T-cell (primary cell): Measurements from ENCODE around the gene USF2. TPM values are rescaled to one million over a fixed set of nuclear protein-coding genes. Genes with fewer than 3 reads are reported as not detected.

ENCODE experiments used
- ATAC-seq, 4 experiments: fragments of 200-7000 bp in 3 of 4; fragments of 150-1000 bp in 1 of 4; cut with Tn5 transposase; replicated peaks in 1 of 4; 1 replicate in 3 of 4; 2 replicates in 1 of 4; pipeline ENCODE4 v1.10.0; 2021; ENCODE audit warnings: moderate library complexity in 3 of 4, mild to moderate bottlenecking in 2 of 4, moderate number of reproducible peaks in 1 of 4
- CTCF ChIA-PET, 2 donors: fragments of 300-600 bp; sonication (Branson Sonifier 250); formaldehyde crosslinking; loops; one replicate each; lab custom pipeline; 2022; ENCODE audit warnings: antibody characterized with exemption in 2 of 2; lab: Charles Lee
- POLR2A ChIA-PET, 2 donors: fragments of 300-600 bp; sonication (Branson Sonifier 250); formaldehyde crosslinking; loops; one replicate each; lab custom pipeline; 2022; ENCODE audit warnings: antibody characterized with exemption in 2 of 2; lab: Charles Lee
- DNase-seq, 35 experiments: peaks; one replicate each; pipeline versions ENCODE4 v3.0.0 to v3.0.0-alpha.2; 2013 to 2023
- H3K27ac ChIP-seq: one replicate; pipeline ENCODE4 v1.5.1; 2013; ENCODE audit warnings: low read length
- H3K27me3 ChIP-seq, 2 experiments: replicated peaks in 1 of 2; 1 replicate in 1 of 2; 2 replicates in 1 of 2; pipeline versions ENCODE4 v1.6.1 to v1.7.0; 2013; ENCODE audit warnings: low read length in 1 of 2, mixed read lengths in 1 of 2; ENCODE audit not compliant: control insufficient read depth in 2 of 2, insufficient read depth in 2 of 2; ENCODE audit errors: extremely low read depth in 1 of 2
- H3K36me3 ChIP-seq, 2 donors: 1 replicate in 1 of 2; 2 replicates in 1 of 2; pipeline versions ENCODE4 v1.6.1 to v1.7.0; 2013; ENCODE audit warnings: low read length in 1 of 2; ENCODE audit not compliant: control insufficient read depth in 2 of 2, insufficient read depth in 1 of 2; ENCODE audit errors: extremely low read depth in 1 of 2
- H3K4me1 ChIP-seq, 2 experiments: 1 replicate in 1 of 2; 2 replicates in 1 of 2; pipeline versions ENCODE4 v1.6.1 to v1.7.0; 2013; ENCODE audit warnings: low read length in 2 of 2, mixed read lengths in 1 of 2; ENCODE audit not compliant: insufficient read depth in 2 of 2, control insufficient read depth in 1 of 2; ENCODE audit errors: extremely low read depth in 1 of 2
- H3K4me3 ChIP-seq, 2 donors: 1 replicate in 1 of 2; 2 replicates in 1 of 2; pipeline versions ENCODE4 v1.5.1 to v1.7.0; 2013; ENCODE audit warnings: mild to moderate bottlenecking in 2 of 2, low read length in 1 of 2, moderate library complexity in 1 of 2; ENCODE audit not compliant: control insufficient read depth in 1 of 2; ENCODE audit errors: extremely low read depth in 1 of 2
- H3K9me3 ChIP-seq: 2 replicates; pipeline ENCODE4 v1.7.0; 2013
- H3K27ac Mint-ChIP-seq, 2 donors: one replicate each; pipeline ENCODE4 v1.8.0; 2020 to 2021; ENCODE audit warnings: mild to moderate bottlenecking in 2 of 2, mixed read lengths in 2 of 2
- H3K27me3 Mint-ChIP-seq, 2 donors: one replicate each; pipeline ENCODE4 v1.8.0; 2021 to 2022; ENCODE audit warnings: mixed read lengths in 2 of 2
- H3K36me3 Mint-ChIP-seq: one replicate; pipeline ENCODE4 v1.8.0; 2021; ENCODE audit warnings: mixed read lengths
- H3K4me1 Mint-ChIP-seq, 3 donors: one replicate each; pipeline ENCODE4 v1.8.0; 2020 to 2022; ENCODE audit warnings: mixed read lengths in 3 of 3, mild to moderate bottlenecking in 1 of 3
- H3K4me3 Mint-ChIP-seq, 3 donors: one replicate each; pipeline ENCODE4 v1.8.0; 2020 to 2022; ENCODE audit warnings: mild to moderate bottlenecking in 3 of 3, mixed read lengths in 3 of 3, moderate library complexity in 3 of 3
- H3K9me3 Mint-ChIP-seq, 3 donors: one replicate each; pipeline ENCODE4 v1.8.0; 2020 to 2022; ENCODE audit warnings: mixed read lengths in 3 of 3
- WGBS: methylation state at CpG from one replicate; pipeline ENCODE4 v1.1.5; 2013; ENCODE audit warnings: missing lambda C conversion rate; ENCODE audit not compliant: insufficient coverage; 5-methylcytosine and 5-hydroxymethylcytosine counted together
- total RNA-seq, 35 experiments: library from RNA in 6 of 35; stranded (reverse) in 6 of 35; fragments of 120-200 nt in 1 of 35; gene quantifications; one replicate each; pipeline versions ENCODE4 v1.2.1 to v1.2.4 and lab custom pipeline; 2013 to 2026

USF2 gene
- total RNA-seq, 5 donors from 2014 or later (not counting 1 experiment from before 2014, with no cell fraction given): 207 to 255 (median 249) TPM

DNA sequence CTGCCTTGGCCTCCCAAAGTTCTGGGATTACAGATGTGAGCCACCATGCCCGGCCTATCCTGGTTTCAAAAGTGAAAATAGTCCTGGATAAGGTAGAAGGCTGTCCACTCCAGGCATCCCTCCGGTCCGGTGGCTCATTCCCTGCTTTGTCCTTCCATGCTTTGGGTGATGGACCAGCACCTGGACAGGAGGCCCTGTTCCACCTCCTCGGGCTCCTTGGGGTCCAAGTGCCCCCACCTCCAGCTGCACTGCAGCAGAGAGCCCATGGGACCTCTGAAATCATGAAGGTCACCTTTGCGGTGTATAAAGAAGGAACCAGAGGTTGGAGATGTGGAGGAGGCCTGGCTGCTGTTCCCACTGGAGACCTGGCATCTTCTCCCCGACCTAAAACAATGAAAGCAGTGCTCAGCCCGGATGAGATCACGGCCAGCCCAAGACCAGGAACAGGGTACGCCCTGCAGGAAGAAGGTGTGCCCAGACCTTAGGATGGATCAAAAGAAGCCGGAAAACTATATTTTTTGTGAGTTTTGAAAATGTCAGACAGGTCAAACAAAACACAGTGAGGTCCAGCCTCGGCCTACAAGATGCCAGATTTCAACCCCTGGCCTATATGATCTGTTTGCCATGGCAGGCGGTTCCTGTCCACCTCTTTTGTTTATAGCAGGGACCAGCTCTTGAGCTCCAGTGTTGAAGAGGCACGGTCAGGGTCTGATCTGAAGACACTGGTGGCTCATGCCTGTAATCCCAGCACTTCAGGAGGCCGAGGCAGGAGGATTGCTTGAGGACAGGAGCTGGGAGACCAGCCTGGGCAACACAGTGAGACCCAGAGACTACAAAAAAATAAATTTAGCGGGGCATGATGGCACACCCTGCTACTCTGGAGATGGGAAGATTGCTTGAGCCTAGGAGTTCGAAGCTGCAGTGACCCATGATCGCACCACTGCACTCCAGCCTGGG is 14.1 kb upstream of the USF2 start:
- Mint-ChIP-seq H3K4me1 (peaks cover 43 to 55% (median 51%) of the 10 kb centered on the region in 3 donors), H3K27ac (peak overlapping the region in 1 of 2 donors; percentile 66), H3K9me3 (no peaks in the 10 kb centered on the region), H3K4me3 (no peak overlapping the region), H3K27me3 (peaks cover 0 to under 1% of the 10 kb centered on the region in 2 donors), H3K36me3 (peaks cover 15% of the 10 kb centered on the region)
- Histone ChIP-seq H3K9me3 (no peaks in the 10 kb centered on the region), H3K27ac (no peak overlapping the region), H3K27me3 (peaks cover 0 to 4% of the 10 kb centered on the region in 2 experiments), H3K4me3 (no peak overlapping the region), H3K4me1 (peaks cover 0 to 23% of the 10 kb centered on the region in 2 experiments), H3K36me3 (peaks cover 0 to 1% of the 10 kb centered on the region in 2 donors)
- CTCF ChIA-PET: interaction anchor here in 1 of 2 donors (0.5 kb wide), 1 partner anchor 100 kb away, joined by 5 read pairs; no protein-coding TSS in a partner anchor
- POLR2A ChIA-PET: no interaction called here
- no peak for ATAC-seq
- DNase-seq: peak in 1 of 35 experiments; percentile 11
- 92% methylated on average over 15 of the region's 17 CpGs for WGBS

DNA sequence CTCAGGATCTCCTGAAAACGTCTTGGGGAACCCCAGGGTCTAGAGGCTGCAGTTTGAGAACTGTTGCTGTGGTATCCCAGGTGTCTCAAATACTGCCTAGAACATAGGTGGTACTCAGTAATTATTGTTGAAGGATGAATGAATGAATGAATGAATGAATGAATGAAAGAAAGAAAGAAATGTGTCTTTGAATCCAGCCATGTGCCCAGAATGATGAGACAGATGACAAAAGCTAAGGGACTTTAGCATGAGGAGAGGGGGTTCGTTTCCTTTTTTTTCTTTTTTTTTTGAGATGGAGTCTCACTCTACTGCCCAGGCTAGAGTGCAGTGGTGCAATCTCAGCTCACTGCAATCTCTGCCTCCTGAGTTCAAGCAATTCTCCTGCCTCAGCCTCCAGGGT is 12.2 kb upstream of the USF2 start:
- no peaks in the 10 kb centered on the region for H3K27me3 Mint-ChIP-seq
- WGBS: 50% methylated on average over 1 of the region's 2 CpGs
- H3K27ac Mint-ChIP-seq: peak overlapping the region; percentile 8 to 80
- no peak overlapping the region for H3K4me3 Mint-ChIP-seq
- H3K9me3 ChIP-seq: no peaks in the 10 kb centered on the region
- no peak overlapping the region for H3K27ac ChIP-seq
- ChIA-PET POLR2A (interaction anchor here in 1 of 2 donors (0.7 kb wide), 1 partner anchor 70 kb away, joined by 5 read pairs; no protein-coding TSS in a partner anchor), CTCF (interaction anchor here (0.6 to 0.7 kb wide), 4 partner anchors 67 to 195 kb away, joined by 3 to 4 read pairs (median 3); partner anchors contain the start of gene FFAR1 (in 1 of the 2))
- peaks cover 12% of the 10 kb centered on the region for H3K36me3 Mint-ChIP-seq
- H3K4me1 Mint-ChIP-seq: peaks cover 31 to 44% (median 36%) of the 10 kb centered on the region in 3 donors
- H3K4me1 ChIP-seq: peaks cover 0 to 13% of the 10 kb centered on the region in 2 experiments
- ATAC-seq (no peak), DNase-seq (no peak)
- H3K4me3 ChIP-seq: no peak overlapping the region
- H3K9me3 Mint-ChIP-seq: no peaks in the 10 kb centered on the region
- H3K27me3 ChIP-seq: no peaks in the 10 kb centered on the region
- H3K36me3 ChIP-seq: peaks cover 0 to 6% of the 10 kb centered on the region in 2 donors

DNA sequence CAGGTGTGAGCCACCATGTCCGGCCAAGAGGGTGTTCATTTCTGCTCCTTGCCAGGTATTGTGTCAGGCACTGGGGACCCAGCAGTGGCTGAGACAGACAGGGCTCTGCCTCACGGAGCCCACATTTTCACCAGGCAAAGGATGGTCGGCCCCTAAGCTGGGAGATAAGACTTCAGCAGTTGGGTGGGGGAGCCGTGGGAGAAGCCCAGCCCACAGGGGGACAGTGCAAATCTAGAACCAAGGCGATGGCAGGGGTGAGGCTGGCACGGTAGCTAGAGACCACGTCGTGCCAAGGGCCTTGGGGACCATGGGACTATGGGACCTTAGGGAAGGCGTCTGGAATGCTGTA is 11.7 kb upstream of the USF2 start:
- Histone ChIP-seq H3K4me3 (no peak overlapping the region), H3K27me3 (no peaks in the 10 kb centered on the region), H3K9me3 (no peaks in the 10 kb centered on the region), H3K4me1 (peaks cover 0 to 16% of the 10 kb centered on the region in 2 experiments), H3K27ac (no peak overlapping the region), H3K36me3 (peaks cover 0 to 8% of the 10 kb centered on the region in 2 donors)
- CTCF ChIA-PET: interaction anchor here (0.5 to 1.0 kb wide), 3 partner anchors 13 to 70 kb away, joined by 3 to 4 read pairs (median 3); no protein-coding TSS in a partner anchor
- Mint-ChIP-seq H3K4me1 (peaks cover 31 to 43% (median 33%) of the 10 kb centered on the region in 3 donors), H3K4me3 (peak overlapping the region in 1 of 3 donors; percentile 17), H3K27me3 (no peaks in the 10 kb centered on the region), H3K36me3 (peaks cover 10% of the 10 kb centered on the region), H3K9me3 (no peaks in the 10 kb centered on the region), H3K27ac (peak overlapping the region; percentile 11 to 80)
- peak in 2 of 35 experiments; percentile 4 to 11 for DNase-seq
- POLR2A ChIA-PET: no interaction called here
- WGBS: 93% methylated on average over 7 of the region's 9 CpGs
- no peak for ATAC-seq

- Histone ChIP-seq H3K4me3 (no peak overlapping the region), H3K9me3 (no peaks in the 10 kb centered on the region), H3K4me1 (peaks cover under 1 to 28% of the 10 kb centered on the region in 2 experiments), H3K27me3 (no peaks in the 10 kb centered on the region), H3K27ac (no peak overlapping the region), H3K36me3 (peaks cover 0 to 11% of the 10 kb centered on the region in 2 donors)
- Mint-ChIP-seq H3K27me3 (no peaks in the 10 kb centered on the region), H3K27ac (peak overlapping the region; percentile 46 to 48), H3K36me3 (peaks cover 10% of the 10 kb centered on the region), H3K9me3 (no peaks in the 10 kb centered on the region), H3K4me3 (no peak overlapping the region), H3K4me1 (peaks cover 37 to 43% (median 37%) of the 10 kb centered on the region in 3 donors)
- ChIA-PET POLR2A (no interaction called here), CTCF (interaction anchor here in 1 of 2 donors (0.6 kb wide), 1 partner anchor 72 kb away, joined by 6 read pairs; no protein-coding TSS in a partner anchor)
- 81% methylated on average over 7 of the region's 10 CpGs for WGBS
- DNase-seq (peak in 3 of 35 experiments; percentile 1 to 14 (median 10)), ATAC-seq (no peak)
Measured at GRCh38 chr19:35260694-35261304, 8.0 kb upstream of the USF2 start.

- H3K36me3 Mint-ChIP-seq: peaks cover 8% of the 10 kb centered on the region
- POLR2A ChIA-PET: interaction anchor here in 1 of 2 donors (0.6 kb wide), 1 partner anchor 11 kb away, joined by 3 read pairs; no protein-coding TSS in a partner anchor
- no peak overlapping the region for H3K4me3 Mint-ChIP-seq
- H3K27me3 Mint-ChIP-seq: no peaks in the 10 kb centered on the region
- WGBS: 74% methylated on average over 9 of the region's 12 CpGs
- H3K27ac ChIP-seq: no peak overlapping the region
- H3K4me1 Mint-ChIP-seq: peaks cover 40 to 46% (median 41%) of the 10 kb centered on the region in 3 donors
- peaks cover 3 to 36% of the 10 kb centered on the region in 2 experiments for H3K4me1 ChIP-seq
- H3K4me3 ChIP-seq: no peak overlapping the region
- H3K27me3 ChIP-seq: no peaks in the 10 kb centered on the region
- no peaks in the 10 kb centered on the region for H3K9me3 ChIP-seq
- H3K9me3 Mint-ChIP-seq: no peaks in the 10 kb centered on the region
- ATAC-seq (no peak), DNase-seq (peak in 2 of 35 experiments; percentile 4 to 12)
- CTCF ChIA-PET: no interaction called here
- H3K27ac Mint-ChIP-seq: peak overlapping the region in 1 of 2 donors; percentile 66
- peaks cover 0 to 16% of the 10 kb centered on the region in 2 donors for H3K36me3 ChIP-seq
Measured at GRCh38 chr19:35261356-35262100, 7.2 kb upstream of the USF2 start.
